Activated CD4-positive, alpha-beta T cell treated with anti-CD3 and anti-CD28 coated beads for 36 hours (primary cell): Measurements from ENCODE around the gene ERBB4. TPM values are rescaled to one million over a fixed set of nuclear protein-coding genes. Genes with fewer than 3 reads are reported as not detected.

ENCODE experiments used
- ATAC-seq: fragments of 200-7000 bp; cut with Tn5 transposase; one replicate; pipeline ENCODE4 v1.10.0; 2021; ENCODE audit warnings: mild to moderate bottlenecking, moderate library complexity
- CTCF ChIA-PET: fragments of 350-600 bp; sonication (Branson Sonifier 250); formaldehyde crosslinking; loops from one replicate; lab custom pipeline; 2021; ENCODE audit warnings: antibody characterized with exemption; lab: Charles Lee
- POLR2A ChIA-PET: fragments of 350-600 bp; sonication (Branson Sonifier 250); formaldehyde crosslinking; loops from one replicate; lab custom pipeline; 2021; ENCODE audit warnings: antibody characterized with exemption, inconsistent platforms; lab: Charles Lee
- DNase-seq: peaks from one replicate; pipeline ENCODE4 v3.0.0-alpha.2; 2020
- H3K27ac Mint-ChIP-seq: one replicate; pipeline ENCODE4 v1.8.0; 2021; ENCODE audit warnings: mixed read lengths
- H3K27me3 Mint-ChIP-seq: one replicate; pipeline ENCODE4 v1.8.0; 2021; ENCODE audit warnings: mixed read lengths
- H3K36me3 Mint-ChIP-seq: one replicate; pipeline ENCODE4 v1.8.0; 2021; ENCODE audit warnings: low read depth, mixed read lengths
- H3K4me1 Mint-ChIP-seq: one replicate; pipeline ENCODE4 v1.8.0; 2021; ENCODE audit warnings: mixed read lengths
- H3K4me3 Mint-ChIP-seq: one replicate; pipeline ENCODE4 v1.8.0; 2021; ENCODE audit warnings: mild to moderate bottlenecking, moderate library complexity, mixed read lengths
- H3K9me3 Mint-ChIP-seq: one replicate; pipeline ENCODE4 v1.8.0; 2021; ENCODE audit warnings: low read depth, mixed read lengths
- intact Hi-C, 2 experiments: fragments of 100-400 bp; cut with DNase I in 1 of 2; cut with micrococcal nuclease in 1 of 2; formaldehyde crosslinking; loops; one replicate each; pipeline versions ENCODE4 v1.14.2 to v1.15.1; 2022 to 2024; cut with DNase I, micrococcal nuclease
- total RNA-seq, 2 experiments: library from RNA; stranded (reverse); gene quantifications; one replicate each; pipeline ENCODE4 v1.2.3, GENCODE V29; 2021

ERBB4 gene
- total RNA-seq, 2 experiments from 2014 or later, result not detected

DNA sequence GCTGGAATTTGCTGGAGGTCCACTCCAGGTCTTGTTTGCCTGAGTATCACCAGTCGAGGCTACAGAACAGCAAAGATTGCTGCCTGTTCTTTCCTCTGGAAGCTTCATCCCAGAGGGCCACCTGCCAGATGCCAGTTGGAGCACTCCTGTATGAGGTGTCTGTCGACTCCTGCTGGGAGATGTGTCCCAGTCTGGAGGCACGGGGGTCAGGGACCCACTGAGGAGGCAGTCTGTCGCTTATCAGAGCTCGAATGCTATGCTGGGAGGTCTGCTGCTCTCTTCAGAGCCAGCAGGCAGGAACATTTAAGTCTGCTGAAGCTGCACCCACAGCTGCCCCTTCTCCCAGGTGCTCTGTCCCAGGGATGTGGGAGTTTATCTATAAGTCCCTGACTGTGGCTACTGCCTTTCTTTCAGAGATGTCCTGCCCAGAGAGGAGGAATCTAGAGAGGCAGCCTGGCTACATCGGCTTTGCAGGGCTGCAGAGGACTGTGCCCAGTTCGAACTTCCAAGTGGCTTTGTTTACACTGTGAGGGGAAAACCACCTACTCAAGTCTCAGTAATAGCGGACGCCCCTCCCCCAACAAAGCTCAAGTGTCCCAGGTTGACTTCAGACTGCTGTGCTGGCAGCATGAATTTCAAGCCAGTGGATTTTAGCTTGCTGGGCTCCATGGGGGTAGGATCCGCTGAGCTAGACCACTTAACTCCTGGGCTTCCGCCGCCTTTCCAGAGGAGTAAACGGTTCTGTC lies 301.1 kb downstream of the ERBB4 start:
- Mint-ChIP-seq H3K4me1 (no peaks in the 10 kb centered on the region), H3K9me3 (peaks cover 3% of the 10 kb centered on the region), H3K27ac (no peak overlapping the region), H3K4me3 (no peak overlapping the region), H3K27me3 (no peaks in the 10 kb centered on the region), H3K36me3 (no peaks in the 10 kb centered on the region)
- no peak for ATAC-seq
- intact Hi-C loops, result no loop called here
- ChIA-PET POLR2A (no interaction called here), CTCF (interaction anchor here (0.6 to 1.3 kb wide), 2 partner anchors 10 to 858 kb away, joined by 3 to 4 read pairs; no protein-coding TSS in a partner anchor)
- no peak for DNase-seq

DNA sequence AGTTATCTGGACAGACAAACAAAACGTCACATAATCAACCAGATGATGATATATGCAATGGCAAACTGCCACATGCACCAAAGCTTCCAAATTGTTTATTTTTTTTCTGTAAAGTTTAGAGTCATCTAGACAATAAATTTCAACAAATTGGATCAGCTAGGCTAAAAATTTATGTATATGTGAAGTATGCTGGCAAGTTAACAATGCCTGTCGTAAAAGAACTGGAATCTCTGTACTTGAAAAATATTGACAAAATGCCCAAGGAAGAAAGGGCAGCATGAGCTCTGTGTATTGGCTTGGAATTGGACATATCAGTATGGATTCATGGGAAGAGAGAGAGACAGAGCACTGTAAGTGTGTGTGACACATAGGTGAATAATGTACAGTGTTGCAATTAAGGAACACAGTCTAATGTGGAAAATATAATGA lies 309.8 kb downstream of the ERBB4 start:
- H3K4me3 Mint-ChIP-seq, result no peak overlapping the region
- ChIA-PET POLR2A (no interaction called here), CTCF (no interaction called here)
- no peaks in the 10 kb centered on the region for H3K27me3 Mint-ChIP-seq
- H3K36me3 Mint-ChIP-seq, result no peaks in the 10 kb centered on the region
- intact Hi-C loops, result no loop called here
- H3K4me1 Mint-ChIP-seq, result no peaks in the 10 kb centered on the region
- ATAC-seq (no peak), DNase-seq (no peak)
- H3K9me3 Mint-ChIP-seq, result no peaks in the 10 kb centered on the region
- H3K27ac Mint-ChIP-seq, result no peak overlapping the region

DNA sequence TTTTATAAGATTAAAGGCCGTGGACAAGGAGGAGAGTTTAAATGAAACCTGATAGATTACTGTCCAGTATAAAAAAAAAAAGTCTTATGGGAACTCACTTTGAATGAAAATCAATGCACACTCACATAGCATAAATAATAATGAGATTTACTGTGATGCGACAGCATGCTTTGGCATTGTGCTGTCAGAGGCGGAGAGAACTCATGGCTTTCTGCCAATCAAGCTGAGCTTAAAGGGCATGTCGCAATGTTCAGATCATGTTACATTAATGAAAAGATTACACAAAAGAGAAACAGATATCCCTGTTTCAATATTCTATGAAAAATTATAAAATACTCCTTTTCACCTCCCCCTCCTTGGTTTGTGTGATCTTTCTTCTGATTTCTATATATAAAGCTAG lies 310.8 kb downstream of the ERBB4 start:
- ChIA-PET CTCF (interaction anchor here (1.3 kb wide), 1 partner anchor 10 kb away, joined by 4 read pairs; no protein-coding TSS in a partner anchor), POLR2A (no interaction called here)
- Mint-ChIP-seq H3K27ac (no peak overlapping the region), H3K27me3 (no peaks in the 10 kb centered on the region), H3K4me1 (no peaks in the 10 kb centered on the region), H3K36me3 (no peaks in the 10 kb centered on the region), H3K9me3 (no peaks in the 10 kb centered on the region), H3K4me3 (no peak overlapping the region)
- DNase-seq, result no peak
- no peak for ATAC-seq
- intact Hi-C loops, result no loop called here

DNA sequence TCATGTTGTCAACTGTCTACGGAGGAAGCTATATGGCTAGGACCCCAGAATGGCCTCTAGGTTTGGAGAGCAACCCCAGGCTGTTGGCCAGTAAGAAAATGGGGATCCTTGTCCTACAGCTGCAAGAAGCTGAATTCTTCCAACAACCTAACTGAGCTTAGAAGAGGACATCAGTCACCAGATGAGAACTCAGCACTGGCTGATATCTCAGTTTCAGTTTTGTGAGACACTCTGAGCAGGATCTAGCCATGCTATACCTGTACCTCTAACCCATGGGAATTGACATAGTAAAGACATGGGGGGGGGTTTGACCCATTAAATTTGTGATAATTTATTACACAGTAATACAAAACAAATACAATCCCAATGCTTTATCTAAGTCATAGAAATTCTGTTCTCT lies 312.5 kb downstream of the ERBB4 start:
- H3K27ac Mint-ChIP-seq, result no peak overlapping the region
- no peaks in the 10 kb centered on the region for H3K36me3 Mint-ChIP-seq
- ChIA-PET POLR2A (no interaction called here), CTCF (interaction anchor here (0.7 kb wide), 1 partner anchor 9 kb away, joined by 3 read pairs; no protein-coding TSS in a partner anchor)
- no peak for ATAC-seq
- no peaks in the 10 kb centered on the region for H3K4me1 Mint-ChIP-seq
- intact Hi-C loops, result no loop called here
- no peaks in the 10 kb centered on the region for H3K9me3 Mint-ChIP-seq
- DNase-seq, result no peak
- no peaks in the 10 kb centered on the region for H3K27me3 Mint-ChIP-seq
- H3K4me3 Mint-ChIP-seq, result no peak overlapping the region

DNA sequence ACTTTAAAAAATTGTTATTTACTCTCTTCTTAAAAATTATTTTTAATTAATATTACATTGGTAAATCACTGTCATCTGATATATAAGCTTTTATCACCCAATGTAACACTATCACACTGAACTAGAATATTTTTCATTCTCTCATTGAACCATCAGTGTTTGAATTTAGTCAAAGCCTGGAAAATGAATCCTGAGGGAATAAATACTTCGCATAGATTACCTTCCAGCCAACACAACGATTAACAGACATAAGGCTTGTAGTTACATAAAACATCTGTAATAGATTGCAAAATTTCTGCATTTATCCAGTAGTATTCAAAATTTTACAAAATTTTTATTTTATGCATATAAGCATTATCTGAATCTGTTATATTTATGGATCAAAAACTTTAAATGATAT lies 314.9 kb downstream of the ERBB4 start:
- Mint-ChIP-seq H3K4me3 (no peak overlapping the region), H3K27ac (no peak overlapping the region), H3K9me3 (no peaks in the 10 kb centered on the region), H3K36me3 (no peaks in the 10 kb centered on the region), H3K27me3 (no peaks in the 10 kb centered on the region), H3K4me1 (no peaks in the 10 kb centered on the region)
- ChIA-PET CTCF (no interaction called here), POLR2A (no interaction called here)
- ATAC-seq, result no peak
- intact Hi-C loops, result no loop called here
- no peak for DNase-seq

DNA sequence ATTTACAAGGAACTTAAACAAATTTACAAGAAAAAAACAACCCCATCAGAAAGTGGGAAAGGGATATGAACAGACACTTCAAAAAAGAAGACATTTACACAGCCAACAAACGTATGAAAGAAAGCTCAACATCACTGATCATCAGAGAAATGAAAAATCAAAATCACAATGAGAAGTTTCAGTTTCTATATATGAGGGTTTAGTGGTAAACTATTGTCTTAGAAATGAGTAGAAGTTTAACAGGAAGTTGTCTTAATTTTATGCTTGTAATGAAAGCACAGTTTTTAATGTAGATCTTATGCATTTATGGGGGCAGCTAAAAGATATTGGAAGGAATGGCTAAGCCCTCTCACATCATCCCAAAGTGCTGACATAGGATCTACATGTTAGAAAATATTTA lies 325.4 kb downstream of the ERBB4 start:
- Mint-ChIP-seq H3K9me3 (no peaks in the 10 kb centered on the region), H3K4me1 (no peaks in the 10 kb centered on the region), H3K27ac (no peak overlapping the region), H3K27me3 (no peaks in the 10 kb centered on the region), H3K4me3 (no peak overlapping the region), H3K36me3 (no peaks in the 10 kb centered on the region)
- no peak for ATAC-seq
- DNase-seq, result no peak
- intact Hi-C loops, result no loop called here
- ChIA-PET CTCF (interaction anchor here (0.7 to 1.0 kb wide), 2 partner anchors 36 to 235 kb away, joined by 3 read pairs; no protein-coding TSS in a partner anchor), POLR2A (no interaction called here)

DNA sequence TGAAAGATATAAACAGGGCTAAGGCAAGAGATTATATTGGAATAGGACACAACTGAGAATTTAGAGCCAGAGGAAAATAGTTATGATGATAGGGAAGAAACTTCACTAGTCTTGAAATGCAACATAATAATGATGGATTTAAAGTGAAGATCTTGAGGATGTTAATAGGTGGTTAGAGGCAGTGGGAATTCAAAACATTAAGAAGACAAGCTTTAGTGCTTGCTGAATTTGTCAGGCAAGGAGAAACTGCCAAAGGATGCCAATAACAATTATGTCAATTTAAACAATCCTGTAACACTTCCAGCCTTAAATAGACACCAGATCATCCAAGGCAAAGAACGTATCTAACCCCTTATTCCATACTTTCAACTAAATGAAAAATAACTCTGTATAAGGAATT lies 330.1 kb downstream of the ERBB4 start:
- DNase-seq, result no peak
- H3K9me3 Mint-ChIP-seq, result no peaks in the 10 kb centered on the region
- ChIA-PET POLR2A (no interaction called here), CTCF (interaction anchor here (1.4 kb wide), 1 partner anchor 11 kb away, joined by 3 read pairs; no protein-coding TSS in a partner anchor)
- no peaks in the 10 kb centered on the region for H3K27me3 Mint-ChIP-seq
- no peak overlapping the region for H3K27ac Mint-ChIP-seq
- no peak for ATAC-seq
- intact Hi-C loops, result no loop called here
- no peak overlapping the region for H3K4me3 Mint-ChIP-seq
- H3K36me3 Mint-ChIP-seq, result no peaks in the 10 kb centered on the region
- no peaks in the 10 kb centered on the region for H3K4me1 Mint-ChIP-seq

DNA sequence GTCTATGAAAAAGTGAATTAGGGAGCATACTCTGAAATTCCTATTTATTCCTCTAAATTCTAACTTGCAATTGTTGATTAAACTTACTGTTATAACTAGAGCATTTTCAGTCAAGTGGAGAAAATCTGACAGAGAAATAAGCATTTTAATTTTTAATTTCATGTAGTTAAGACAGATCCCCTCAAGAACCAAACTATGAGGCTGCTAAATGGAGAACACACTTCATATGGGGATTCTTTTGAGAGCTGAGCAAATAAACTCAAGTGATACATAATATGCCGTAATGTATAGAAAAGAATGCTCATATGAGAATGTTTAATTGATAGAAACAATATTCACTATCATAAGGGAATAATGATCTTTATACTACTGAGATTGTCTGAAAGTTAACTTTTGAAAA lies 340.8 kb downstream of the ERBB4 start:
- ChIA-PET POLR2A (no interaction called here), CTCF (interaction anchor here (1.3 kb wide), 1 partner anchor 11 kb away, joined by 3 read pairs; no protein-coding TSS in a partner anchor)
- DNase-seq (no peak), ATAC-seq (no peak)
- no peaks in the 10 kb centered on the region for H3K4me1 Mint-ChIP-seq
- no peaks in the 10 kb centered on the region for H3K27me3 Mint-ChIP-seq
- H3K36me3 Mint-ChIP-seq, result no peaks in the 10 kb centered on the region
- H3K4me3 Mint-ChIP-seq, result no peak overlapping the region
- H3K9me3 Mint-ChIP-seq, result no peaks in the 10 kb centered on the region
- no peak overlapping the region for H3K27ac Mint-ChIP-seq
- intact Hi-C loops, result no loop called here

DNA sequence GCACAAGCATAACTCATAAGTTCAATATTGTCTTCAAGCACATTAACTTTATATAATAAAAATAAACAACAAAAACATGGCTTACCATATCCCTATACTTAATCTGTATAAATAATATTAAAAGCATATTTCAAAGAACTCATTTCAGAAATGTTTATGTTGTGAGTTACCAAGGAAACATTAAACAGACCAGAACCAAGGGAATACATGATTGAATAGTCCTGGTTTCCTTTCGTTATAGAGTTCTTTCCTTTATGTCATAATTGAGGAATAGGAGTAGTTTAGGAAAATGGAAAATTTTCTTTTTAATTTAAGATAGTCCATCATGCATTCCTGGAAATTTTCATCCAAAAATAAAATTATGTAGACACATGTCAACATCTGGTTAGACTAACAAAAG lies 343.0 kb downstream of the ERBB4 start:
- no peak for ATAC-seq
- Mint-ChIP-seq H3K9me3 (no peaks in the 10 kb centered on the region), H3K36me3 (no peaks in the 10 kb centered on the region), H3K27ac (no peak overlapping the region), H3K27me3 (no peaks in the 10 kb centered on the region), H3K4me1 (no peaks in the 10 kb centered on the region), H3K4me3 (no peak overlapping the region)
- DNase-seq, result no peak
- ChIA-PET POLR2A (no interaction called here), CTCF (no interaction called here)
- intact Hi-C loops, result no loop called here

DNA sequence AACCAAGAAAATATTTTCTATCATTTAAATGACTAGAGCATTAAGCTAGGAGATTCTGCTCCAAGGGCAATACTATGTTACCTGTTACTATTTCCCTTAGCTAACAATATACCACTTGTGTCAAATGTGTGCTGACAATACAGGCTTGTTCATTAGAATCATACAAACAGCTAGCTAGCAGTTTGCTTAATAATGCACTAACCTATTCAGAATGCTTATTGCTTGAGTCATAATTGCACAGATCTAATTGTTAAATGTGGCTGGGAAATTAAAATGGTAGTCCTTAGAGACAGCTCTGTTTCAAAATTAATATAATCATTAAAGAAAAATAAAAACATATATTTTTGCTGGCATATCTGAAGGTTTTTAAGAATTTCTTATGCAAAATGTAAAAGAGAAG lies 344.2 kb downstream of the ERBB4 start:
- H3K9me3 Mint-ChIP-seq, result no peaks in the 10 kb centered on the region
- H3K27ac Mint-ChIP-seq, result no peak overlapping the region
- ATAC-seq, result no peak
- no peaks in the 10 kb centered on the region for H3K27me3 Mint-ChIP-seq
- CTCF ChIA-PET, result no interaction called here
- intact Hi-C loops, result no loop called here
- POLR2A ChIA-PET, result no interaction called here
- H3K36me3 Mint-ChIP-seq, result no peaks in the 10 kb centered on the region
- no peak overlapping the region for H3K4me3 Mint-ChIP-seq
- no peak for DNase-seq
- H3K4me1 Mint-ChIP-seq, result no peaks in the 10 kb centered on the region

DNA sequence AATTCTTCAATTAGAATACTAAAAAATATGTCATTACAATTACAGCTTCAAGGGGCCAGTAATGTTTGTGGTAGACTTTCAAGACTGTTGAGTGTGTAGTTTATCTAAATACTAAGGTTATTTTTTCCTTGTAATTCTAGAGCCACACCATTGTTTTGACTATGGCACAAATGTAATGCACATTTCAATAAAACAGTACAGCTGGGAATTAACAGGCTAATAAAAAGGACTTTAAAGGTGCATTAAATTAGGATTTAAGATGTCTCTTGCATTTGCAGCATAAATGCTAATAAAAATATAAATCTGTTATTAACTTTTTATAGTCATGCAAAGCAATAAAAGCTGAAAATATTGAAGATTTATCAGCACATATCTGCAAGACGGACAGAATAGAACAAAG lies 344.8 kb downstream of the ERBB4 start:
- POLR2A ChIA-PET, result no interaction called here
- Mint-ChIP-seq H3K36me3 (no peaks in the 10 kb centered on the region), H3K27ac (no peak overlapping the region), H3K4me3 (no peak overlapping the region), H3K27me3 (no peaks in the 10 kb centered on the region), H3K4me1 (no peaks in the 10 kb centered on the region), H3K9me3 (no peaks in the 10 kb centered on the region)
- ATAC-seq, result no peak
- DNase-seq, result no peak
- CTCF ChIA-PET, result no interaction called here
- intact Hi-C loops, result no loop called here

DNA sequence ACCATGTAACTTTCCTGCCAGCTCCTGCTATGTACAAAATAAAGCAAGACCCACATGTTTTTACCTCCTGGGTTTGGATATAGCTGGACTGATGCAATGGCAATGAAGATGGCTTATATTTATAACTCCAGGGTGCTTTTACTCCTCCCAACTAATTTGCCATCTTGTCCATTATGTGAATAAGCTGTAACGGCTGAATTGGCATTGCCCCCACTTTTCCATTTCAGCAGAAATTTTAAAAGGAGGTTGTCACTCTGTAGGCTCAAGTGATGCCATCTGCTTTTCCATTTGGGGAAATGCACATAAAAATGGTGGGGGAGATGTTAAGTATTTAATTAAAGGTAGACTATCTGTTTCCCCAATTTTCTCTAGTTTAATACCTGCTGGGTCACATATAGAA lies 345.5 kb downstream of the ERBB4 start:
- Mint-ChIP-seq H3K4me3 (no peak overlapping the region), H3K27me3 (no peaks in the 10 kb centered on the region), H3K36me3 (no peaks in the 10 kb centered on the region), H3K27ac (no peak overlapping the region), H3K9me3 (no peaks in the 10 kb centered on the region), H3K4me1 (no peaks in the 10 kb centered on the region)
- DNase-seq (no peak), ATAC-seq (no peak)
- intact Hi-C loops, result no loop called here
- ChIA-PET POLR2A (no interaction called here), CTCF (no interaction called here)
